Activated CD8-positive, alpha-beta T cell treated with anti-CD3 and anti-CD28 coated beads for 36 hours (primary cell): ENCODE measurements around the gene NRN1L. TPM values are rescaled to one million over a fixed set of nuclear protein-coding genes. Genes with fewer than 3 reads are reported as not detected.

Experiments
- ATAC-seq: fragments of 200-7000 bp; cut with Tn5 transposase; one replicate; pipeline ENCODE4 v1.10.0; 2021; ENCODE audit warnings: mild to moderate bottlenecking, moderate library complexity
- CTCF ChIA-PET: fragments of 350-600 bp; sonication (Branson Sonifier 250); formaldehyde crosslinking; loops from one replicate; lab custom pipeline; 2021; ENCODE audit warnings: antibody characterized with exemption; lab: Charles Lee
- POLR2A ChIA-PET: fragments of 350-600 bp; sonication (Branson Sonifier 250); formaldehyde crosslinking; loops from one replicate; lab custom pipeline; 2021; ENCODE audit warnings: antibody characterized with exemption; lab: Charles Lee
- DNase-seq: peaks from one replicate; pipeline ENCODE4 v3.0.0-alpha.2; 2020
- H3K27ac Mint-ChIP-seq: one replicate; pipeline ENCODE4 v1.8.0; 2021; ENCODE audit warnings: mild to moderate bottlenecking, mixed read lengths
- H3K27me3 Mint-ChIP-seq: one replicate; pipeline ENCODE4 v1.8.0; 2021; ENCODE audit warnings: mixed read lengths
- H3K36me3 Mint-ChIP-seq: one replicate; pipeline ENCODE4 v1.8.0; 2021; ENCODE audit warnings: low read depth, mixed read lengths
- H3K4me1 Mint-ChIP-seq: one replicate; pipeline ENCODE4 v1.8.0; 2021; ENCODE audit warnings: low read depth, mixed read lengths
- H3K4me3 Mint-ChIP-seq: one replicate; pipeline ENCODE4 v1.8.0; 2021; ENCODE audit warnings: mild to moderate bottlenecking, moderate library complexity, mixed read lengths
- H3K9me3 Mint-ChIP-seq: one replicate; pipeline ENCODE4 v1.8.0; 2021; ENCODE audit warnings: mixed read lengths
- CTCF ChIP-seq: fragments of 200-600 bp; IDR thresholded peaks from one replicate; pipeline ENCODE4 v1.8.0; 2022; ENCODE audit warnings: antibody characterized with exemption, mild to moderate bottlenecking
- intact Hi-C: fragments of 100-400 bp; cut with micrococcal nuclease; formaldehyde crosslinking; loops from one replicate; pipeline ENCODE4 v1.10.0; 2022
- total RNA-seq, 2 experiments: library from RNA; stranded (reverse); gene quantifications; one replicate each; pipeline ENCODE4 v1.2.3, GENCODE V29; 2021

The NRN1L gene
- total RNA-seq, 2 experiments from 2014 or later, result 0.83 TPM; not detected in 1

GRCh38 chr16:67901734-67902133 is 17.0 kb downstream of the NRN1L start:
- intact Hi-C loops, result no loop called here
- peaks cover 12% of the 10 kb centered on the region for H3K4me1 Mint-ChIP-seq
- ChIA-PET POLR2A (no interaction called here), CTCF (interaction anchor here (2.2 kb wide), 1 partner anchor 18 kb away, joined by 9 read pairs; no protein-coding TSS in a partner anchor)
- H3K27me3 Mint-ChIP-seq, result no peaks in the 10 kb centered on the region
- no peak for ATAC-seq
- H3K9me3 Mint-ChIP-seq, result no peaks in the 10 kb centered on the region
- H3K36me3 Mint-ChIP-seq, result no peaks in the 10 kb centered on the region
- no peak overlapping the region for H3K4me3 Mint-ChIP-seq
- TF ChIP-seq CTCF, result no peak
- no peak overlapping the region for H3K27ac Mint-ChIP-seq
- DNase-seq, result no peak

GRCh38 chr16:67902831-67903230 is 18.1 kb downstream of the NRN1L start:
- no peak overlapping the region for H3K4me3 Mint-ChIP-seq
- ChIA-PET CTCF (interaction anchor here (1.0 to 7.2 kb wide), 4 partner anchors 18 to 86 kb away, joined by 3 to 45 read pairs (median 6); partner anchors contain the start of gene NRN1L), POLR2A (no interaction called here)
- peaks cover 10% of the 10 kb centered on the region for H3K4me1 Mint-ChIP-seq
- no peak for TF ChIP-seq CTCF
- H3K27me3 Mint-ChIP-seq, result no peaks in the 10 kb centered on the region
- no peak for DNase-seq
- intact Hi-C loops, result no loop called here
- no peaks in the 10 kb centered on the region for H3K9me3 Mint-ChIP-seq
- no peaks in the 10 kb centered on the region for H3K36me3 Mint-ChIP-seq
- H3K27ac Mint-ChIP-seq, result peak overlapping the region; percentile 3
- no peak for ATAC-seq

DNA sequence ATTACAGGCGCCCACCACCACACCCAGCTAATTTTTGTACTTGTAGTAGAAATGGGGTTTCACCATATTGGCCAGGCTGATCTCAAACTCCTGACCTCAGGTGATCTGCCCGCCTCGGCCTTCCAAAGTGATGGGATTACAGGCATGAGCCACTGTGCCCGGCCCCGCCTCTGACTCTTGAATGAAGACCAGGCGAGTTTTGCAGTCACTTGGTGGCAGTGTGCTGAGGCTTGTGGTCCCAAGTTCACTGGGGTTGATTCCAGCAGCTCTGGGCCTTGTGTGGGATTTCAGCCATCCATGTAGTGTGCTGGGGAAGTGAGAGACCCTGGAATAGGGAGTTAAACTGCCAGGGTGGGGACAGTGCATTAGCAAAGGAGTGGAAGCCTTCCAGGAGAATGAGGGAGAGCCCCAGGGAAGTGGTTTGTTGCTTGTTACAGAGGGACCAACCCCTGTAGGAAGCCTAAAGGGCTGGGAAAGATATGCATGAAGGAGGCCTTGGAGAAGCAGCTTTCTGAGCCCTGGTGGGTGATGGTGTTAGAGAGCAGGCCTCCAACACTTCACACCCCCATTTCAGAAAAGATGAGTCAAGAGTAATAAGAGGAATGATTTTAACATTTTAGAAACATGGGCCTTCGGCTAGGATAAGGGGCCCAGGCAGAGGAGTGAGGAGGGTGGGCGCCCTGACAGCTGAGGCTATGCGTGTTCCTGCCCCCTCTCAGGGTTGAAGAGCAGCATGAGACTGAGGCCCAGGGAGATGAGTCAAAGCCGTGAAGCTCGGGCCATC is 22.9 kb downstream of the NRN1L start:
- no peaks in the 10 kb centered on the region for H3K27me3 Mint-ChIP-seq
- CTCF ChIA-PET, result interaction anchor here (0.8 to 7.2 kb wide), 6 partner anchors 14 to 91 kb away, joined by 3 to 45 read pairs (median 3); partner anchors contain the start of genes NRN1L and PSKH1
- no peaks in the 10 kb centered on the region for H3K9me3 Mint-ChIP-seq
- POLR2A ChIA-PET, result interaction anchor here (1.0 to 1.7 kb wide), 3 partner anchors 21 to 28 kb away, joined by 3 to 6 read pairs (median 4); no protein-coding TSS in a partner anchor
- TF ChIP-seq CTCF, result no peak
- H3K4me3 Mint-ChIP-seq, result no peak overlapping the region
- H3K27ac Mint-ChIP-seq, result peak overlapping the region; percentile 50
- DNase-seq (no peak), ATAC-seq (peak; percentile 43)
- peaks cover 22% of the 10 kb centered on the region for H3K4me1 Mint-ChIP-seq
- intact Hi-C loops, result no loop called here
- peaks cover 2% of the 10 kb centered on the region for H3K36me3 Mint-ChIP-seq

DNA sequence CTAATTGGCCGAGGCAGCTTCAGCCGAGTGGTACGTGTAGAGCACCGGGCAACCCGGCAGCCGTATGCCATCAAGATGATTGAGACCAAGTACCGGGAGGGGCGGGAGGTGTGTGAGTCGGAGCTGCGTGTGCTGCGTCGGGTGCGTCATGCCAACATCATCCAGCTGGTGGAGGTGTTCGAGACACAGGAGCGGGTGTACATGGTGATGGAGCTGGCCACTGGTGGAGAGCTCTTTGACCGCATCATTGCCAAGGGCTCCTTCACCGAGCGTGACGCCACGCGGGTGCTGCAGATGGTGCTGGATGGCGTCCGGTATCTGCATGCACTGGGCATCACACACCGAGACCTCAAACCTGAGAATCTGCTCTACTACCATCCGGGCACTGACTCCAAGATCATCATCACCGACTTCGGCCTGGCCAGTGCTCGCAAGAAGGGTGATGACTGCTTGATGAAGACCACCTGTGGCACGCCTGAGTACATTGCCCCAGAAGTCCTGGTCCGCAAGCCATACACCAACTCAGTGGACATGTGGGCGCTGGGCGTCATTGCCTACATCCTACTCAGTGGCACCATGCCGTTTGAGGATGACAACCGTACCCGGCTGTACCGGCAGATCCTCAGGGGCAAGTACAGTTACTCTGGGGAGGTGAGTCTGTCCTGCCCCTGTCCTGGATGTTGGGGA is 24.5 kb downstream of the NRN1L start:
- ChIA-PET POLR2A (interaction anchor here (1.5 to 1.7 kb wide), 2 partner anchors 25 to 26 kb away, joined by 6 to 8 read pairs; partner anchors contain the start of gene NRN1L), CTCF (interaction anchor here (1.1 to 7.2 kb wide), 2 partner anchors 9 to 24 kb away, joined by 3 to 45 read pairs; partner anchors contain the start of gene NRN1L)
- H3K9me3 Mint-ChIP-seq, result no peaks in the 10 kb centered on the region
- H3K36me3 Mint-ChIP-seq, result peaks cover 2% of the 10 kb centered on the region
- H3K27ac Mint-ChIP-seq, result peak overlapping the region; percentile 11
- ATAC-seq, result no peak
- H3K4me1 Mint-ChIP-seq, result peaks cover 22% of the 10 kb centered on the region
- TF ChIP-seq CTCF, result no peak
- intact Hi-C loops, result no loop called here
- H3K4me3 Mint-ChIP-seq, result no peak overlapping the region
- DNase-seq, result no peak
- no peaks in the 10 kb centered on the region for H3K27me3 Mint-ChIP-seq
